ENCODE measurements around the gene S100A5. TPM values are rescaled to one million over a fixed set of nuclear protein-coding genes. Genes with fewer than 3 reads are reported as not detected.

The S100A5 gene
- total and polyA plus RNA-seq, 9 of the 15 experiments (the other 6 are each of a cell fraction or from before 2014, with no cell fraction given): 0.56 to 1.4 (median 0.64) TPM; not detected in 5

DNA sequence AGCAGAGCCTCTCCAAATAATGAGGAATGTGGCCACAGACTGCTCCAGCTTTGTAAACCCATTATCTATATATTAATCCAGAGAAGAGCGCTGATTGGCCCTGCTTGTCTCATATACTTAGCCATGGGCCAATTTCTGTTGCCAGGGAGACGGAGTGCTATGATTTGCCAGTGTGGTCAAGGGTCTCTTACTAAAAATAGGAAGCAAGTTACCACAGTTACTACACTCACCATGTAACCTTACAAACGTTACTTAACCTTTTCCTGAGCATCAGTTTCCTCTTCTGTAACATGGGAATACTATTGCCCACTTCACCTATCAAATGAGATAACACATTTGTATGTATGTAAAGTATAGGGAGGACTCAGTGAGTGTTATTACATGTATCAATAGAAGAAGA lies 32.6 kb upstream of the S100A5 start:
- no TSS peak for BruUV-seq (replicated peaks)
- Histone ChIP-seq H3K36me3 (ENCODE audit: control insufficient read depth, insufficient read depth, low read length) (no peaks in the 10 kb centered on the region), H2AFZ (ENCODE audit: low read depth, low read length) (no peak overlapping the region), H3K9me1 (ENCODE audit: control insufficient read depth, insufficient read depth, low read length) (no peaks in the 10 kb centered on the region), H3K9me3 (replicated peaks; ENCODE audit: control insufficient read depth, insufficient read depth, low read depth, low read length) (no peaks in the 10 kb centered on the region), H3K79me2 (ENCODE audit: control insufficient read depth, insufficient read depth, low read length) (no peaks in the 10 kb centered on the region), H3K4me2 (ENCODE audit: insufficient read depth, low read length) (no peak overlapping the region), H3K27me3 (ENCODE audit: control insufficient read depth in 2 of 2, insufficient read depth in 2 of 2, low read length in 2 of 2) (no peaks in the 10 kb centered on the region), H3K27ac (ENCODE audit: extremely low read depth, low read depth, low read length) (no peak overlapping the region), H4K20me1 (replicated peaks; ENCODE audit: control insufficient read depth, insufficient read depth, low read length) (no peaks in the 10 kb centered on the region), H3K9ac (ENCODE audit: insufficient read depth in 1 of 2, low read depth in 2 of 2, low read length in 2 of 2) (no peak overlapping the region), H3K4me1 (replicated peaks in 1 of 2; ENCODE audit: control insufficient read depth in 2 of 2, insufficient read depth in 2 of 2, low read length in 2 of 2) (peaks cover 11 to 13% of the 10 kb centered on the region in 2 experiments; a peak in 4 of 5 replicates), H3K4me3 (no peak overlapping the region)
- DNase-seq (ENCODE audit: extremely low read depth in 1 of 4, low spot score in 3 of 4): no peak
- WGBS (ENCODE audit: insufficient coverage, low coverage, missing lambda C conversion rate): 17% methylated on average over 3 of the region's 3 CpGs
- ChIA-PET CTCF (ENCODE audit: low intra/inter-chr PET ratio) (interaction anchor here (0.6 kb wide), 1 partner anchor 60 kb away, joined by 3 read pairs; no protein-coding TSS in a partner anchor), POLR2A (interaction anchor here (0.6 kb wide), 1 partner anchor 145 kb away, joined by 3 read pairs; no protein-coding TSS in a partner anchor)
- intact Hi-C loops (cut with micrococcal nuclease) (no loop called here), in situ Hi-C loops (cut with MboI) (no loop called here)
- no peak for FAIRE-seq
- ATAC-seq: no peak
- TF ChIP-seq ZNF263 (CRISPR knock-in tag; IDR thresholded peaks at IDR 0.05; ENCODE audit: borderline replicate concordance) (no peak), RB1 (IDR thresholded peaks at IDR 0.05; ENCODE audit: low read depth) (no peak), CCNT2 (IDR thresholded peaks at IDR 0.05; ENCODE audit: borderline replicate concordance, extremely low read depth, insufficient read length, low read depth, low read length) (no peak), KLF16 (IDR thresholded peaks at IDR 0.05) (no peak), STAG1 (CRISPR knock-in tag; IDR thresholded peaks at IDR 0.05; ENCODE audit: borderline replicate concordance) (no peak), SMARCB1 (IDR thresholded peaks at IDR 0.05; ENCODE audit: insufficient read length, low read depth) (no peak), HLTF (IDR thresholded peaks at IDR 0.05) (no peak), POLR3A (IDR thresholded peaks at IDR 0.05; ENCODE audit: borderline replicate concordance, extremely low read depth, insufficient read depth, insufficient read length) (no peak), FOXP1 (CRISPR knock-in tag; IDR thresholded peaks at IDR 0.05) (no peak), ZNF668 (CRISPR knock-in tag; IDR thresholded peaks at IDR 0.05) (no peak), XRCC5 (IDR thresholded peaks at IDR 0.05; ENCODE audit: low read depth, low read length) (no peak), ZFPM2 (CRISPR knock-in tag; IDR thresholded peaks at IDR 0.05) (no peak), HMG20B (CRISPR knock-in tag; IDR thresholded peaks at IDR 0.05) (no peak), STAT5A (IDR thresholded peaks at IDR 0.05; ENCODE audit: borderline replicate concordance, low read length) (no peak)

Measured in K562 (cell line).